GM15510 (cell line): ENCODE measurements around the gene NDUFA11.

Source experiments
- POLR2A ChIP-seq: IDR thresholded peaks from 3 replicates; pipeline ENCODE4 v1.6.1; 2011; ENCODE audit warnings: borderline replicate concordance; ENCODE audit not compliant: insufficient read length; ENCODE audit errors: extremely low read depth

The NDUFA11 gene

GRCh38 chr19:5892772-5893275, 10.8 kb downstream of the NDUFA11 start:
- TF ChIP-seq POLR2A = no peak

DNA sequence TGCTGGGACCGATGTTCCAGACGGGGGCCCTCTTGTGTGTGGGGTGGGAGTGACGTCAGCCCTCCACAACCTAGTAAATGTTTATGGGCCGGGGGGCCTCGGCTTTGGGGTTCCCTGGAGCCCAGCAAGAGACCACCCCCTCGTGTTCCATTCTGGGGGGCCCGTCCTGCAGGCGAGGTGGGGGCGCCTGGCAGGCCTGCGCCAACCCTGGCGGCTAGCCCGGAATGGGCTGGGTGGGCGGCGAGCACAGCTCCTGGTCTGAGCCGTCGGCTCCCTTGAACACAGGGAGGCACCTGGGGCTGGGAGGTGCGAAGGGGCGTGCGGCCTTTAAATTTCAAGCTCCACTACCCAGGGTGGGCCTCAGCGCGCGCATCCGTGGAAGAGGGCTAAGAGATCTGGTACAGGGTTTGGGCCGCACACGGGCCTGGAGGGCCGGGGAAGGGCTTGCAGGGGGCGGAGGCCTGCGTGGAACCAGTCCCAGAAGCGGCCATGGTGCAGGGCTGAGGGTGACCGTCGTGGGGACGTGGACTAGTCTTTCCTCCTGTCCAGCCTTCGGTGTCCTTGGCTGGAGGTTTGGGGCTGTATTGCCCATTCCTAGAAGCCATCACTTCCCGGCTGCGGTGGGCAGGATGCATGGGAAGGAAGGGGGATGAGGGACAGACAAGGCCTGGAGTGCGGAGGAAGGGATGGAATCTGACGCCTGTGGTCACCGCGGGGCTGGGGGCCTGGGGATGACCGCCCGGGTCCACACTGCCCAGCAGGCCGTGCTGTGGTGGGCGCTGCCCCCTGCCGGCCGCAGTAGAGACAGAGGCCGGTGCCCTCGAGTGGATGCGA, 11.4 kb downstream of the NDUFA11 start:
- no peak for TF ChIP-seq POLR2A

DNA sequence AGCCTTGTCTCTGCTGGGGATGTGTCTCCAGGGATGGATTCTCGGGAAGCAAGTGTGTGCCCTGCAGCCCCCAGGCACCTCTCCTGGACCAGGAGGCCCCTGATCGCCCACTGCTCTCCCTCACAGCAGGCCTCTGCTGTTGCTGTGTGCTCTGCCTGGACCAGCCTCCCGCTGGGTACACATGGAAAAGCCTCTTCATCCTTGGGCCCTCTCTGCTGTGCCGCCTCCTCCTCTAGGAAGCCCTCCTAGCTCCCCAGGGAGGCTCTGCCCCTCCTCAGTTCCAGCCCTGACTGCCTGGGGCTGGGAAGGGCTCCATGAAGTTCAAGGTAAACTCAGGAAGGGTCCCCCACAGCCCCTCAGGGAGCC, 12.0 kb downstream of the NDUFA11 start:
- no peak for TF ChIP-seq POLR2A

GRCh38 chr19:5890099-5890498, 13.5 kb downstream of the NDUFA11 start:
- TF ChIP-seq POLR2A = no peak

DNA sequence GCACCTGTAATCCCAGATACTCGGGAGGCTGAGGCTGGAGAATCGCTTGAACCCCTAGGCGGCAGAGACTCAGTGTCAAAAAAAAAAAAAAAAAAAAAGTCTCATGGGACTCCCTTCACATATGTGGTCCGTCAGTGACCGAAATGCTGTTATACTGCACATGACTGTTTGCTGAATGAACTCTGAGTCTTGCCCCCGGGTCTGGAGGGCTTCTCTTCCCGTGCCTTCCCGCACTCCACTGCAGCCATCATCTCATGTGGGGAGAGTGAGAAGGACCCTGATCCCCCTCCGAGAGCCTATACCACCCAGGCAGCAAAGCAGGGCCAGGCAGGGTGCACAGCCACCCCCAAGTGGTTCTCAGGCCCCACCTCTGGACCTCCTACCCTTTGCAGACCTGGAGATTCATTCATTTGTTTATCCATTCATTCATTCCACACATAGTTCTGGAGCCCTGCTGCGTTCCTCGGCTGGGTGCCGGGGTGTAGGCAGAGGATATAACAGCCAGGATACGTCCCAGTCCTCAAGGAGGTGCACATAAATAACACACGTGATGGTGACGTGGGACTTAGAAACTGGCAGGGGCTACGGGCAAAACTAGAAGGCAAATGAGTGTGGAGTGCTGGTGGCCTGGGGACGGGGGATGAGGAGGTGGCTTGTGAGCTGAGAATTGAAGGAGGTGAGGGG, 14.2 kb downstream of the NDUFA11 start:
- TF ChIP-seq POLR2A = no peak

DNA sequence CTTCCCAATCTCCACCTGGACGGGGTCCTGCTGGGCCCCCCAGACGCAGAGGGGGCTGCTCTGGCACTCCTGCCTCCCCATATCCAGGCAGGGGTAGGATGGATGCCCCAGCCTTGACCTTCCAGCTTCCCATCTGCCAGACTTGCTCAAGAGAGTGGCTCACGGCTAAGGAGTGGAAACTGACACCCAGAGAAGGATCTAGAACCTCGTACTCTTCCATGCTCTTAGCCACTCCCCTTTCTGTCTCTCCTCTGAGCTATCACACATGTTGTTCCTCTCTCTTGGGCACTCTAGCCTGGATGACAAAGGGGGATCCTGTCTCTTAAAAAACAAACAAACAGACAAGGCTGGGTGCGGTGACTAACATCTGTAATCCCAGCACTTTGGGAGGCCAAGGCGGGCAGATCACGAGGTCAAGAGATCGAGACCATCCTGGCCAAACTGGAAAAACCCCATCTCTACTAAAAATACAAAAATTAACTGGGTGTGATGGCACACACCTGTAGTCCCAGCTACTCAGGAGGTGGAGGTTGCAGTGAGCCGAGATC, 21.1 kb downstream of the NDUFA11 start:
- no peak for TF ChIP-seq POLR2A

- TF ChIP-seq POLR2A = no peak
Measured at GRCh38 chr19:5881543-5882299, 21.9 kb downstream of the NDUFA11 start.

GRCh38 chr19:5880604-5881078, 22.9 kb downstream of the NDUFA11 start:
- TF ChIP-seq POLR2A = no peak

GRCh38 chr19:5880196-5880595, 23.4 kb downstream of the NDUFA11 start:
- no peak for TF ChIP-seq POLR2A

DNA sequence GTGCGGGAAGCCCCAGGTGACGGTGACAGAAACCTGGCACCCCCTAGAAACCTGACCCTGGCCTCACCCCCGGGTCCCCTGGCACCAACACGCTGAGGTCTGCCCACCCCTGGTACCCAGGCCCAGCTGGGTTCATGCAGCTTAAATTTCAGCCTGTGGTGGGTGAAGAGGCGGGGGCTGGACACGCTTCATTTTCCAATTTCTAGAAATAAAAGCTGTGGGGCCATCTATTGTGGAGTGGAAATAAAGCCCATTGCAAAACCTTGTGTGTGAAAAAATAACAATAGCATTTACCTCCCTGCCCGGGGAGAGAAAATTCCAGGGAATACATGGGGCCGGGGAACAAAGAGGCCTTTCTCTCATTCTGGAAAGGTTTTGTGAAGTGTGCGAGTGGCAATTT, 25.7 kb downstream of the NDUFA11 start:
- TF ChIP-seq POLR2A = no peak

GRCh38 chr19:5877427-5877826, 26.2 kb downstream of the NDUFA11 start:
- TF ChIP-seq POLR2A = no peak

GRCh38 chr19:5873617-5874199, 29.9 kb downstream of the NDUFA11 start:
- TF ChIP-seq POLR2A = no peak

DNA sequence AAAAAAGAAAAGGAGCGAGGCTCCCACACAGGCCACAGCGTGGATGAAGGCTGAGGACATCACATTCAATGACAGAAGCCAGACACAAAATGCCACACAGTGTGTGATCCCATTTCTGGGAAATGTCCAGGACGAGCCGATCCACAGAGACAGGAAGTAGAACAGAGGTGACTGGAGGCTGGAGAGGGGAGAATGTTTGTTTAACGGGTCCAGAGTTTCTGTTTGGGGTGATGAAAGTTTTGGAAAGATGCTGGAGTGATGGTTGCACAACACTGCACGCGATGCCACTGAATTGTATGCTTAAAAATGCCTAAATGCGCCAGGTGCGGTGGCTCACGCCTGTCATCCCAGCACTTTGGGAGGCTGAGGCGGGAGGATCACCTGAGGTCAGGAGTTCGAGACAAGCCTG, 32.6 kb downstream of the NDUFA11 start:
- TF ChIP-seq POLR2A = no peak
